Measurements from ENCODE around the gene UBAP1L.
A peak's percentile ranks its signal among the peaks of the same experiment; 100 is the strongest.
"Not testable (repeated sequence)": the region's sequence is repeated elsewhere in the genome, so short reads cannot be mapped to it uniquely, and the experiment has no call there.

The UBAP1L gene

DNA sequence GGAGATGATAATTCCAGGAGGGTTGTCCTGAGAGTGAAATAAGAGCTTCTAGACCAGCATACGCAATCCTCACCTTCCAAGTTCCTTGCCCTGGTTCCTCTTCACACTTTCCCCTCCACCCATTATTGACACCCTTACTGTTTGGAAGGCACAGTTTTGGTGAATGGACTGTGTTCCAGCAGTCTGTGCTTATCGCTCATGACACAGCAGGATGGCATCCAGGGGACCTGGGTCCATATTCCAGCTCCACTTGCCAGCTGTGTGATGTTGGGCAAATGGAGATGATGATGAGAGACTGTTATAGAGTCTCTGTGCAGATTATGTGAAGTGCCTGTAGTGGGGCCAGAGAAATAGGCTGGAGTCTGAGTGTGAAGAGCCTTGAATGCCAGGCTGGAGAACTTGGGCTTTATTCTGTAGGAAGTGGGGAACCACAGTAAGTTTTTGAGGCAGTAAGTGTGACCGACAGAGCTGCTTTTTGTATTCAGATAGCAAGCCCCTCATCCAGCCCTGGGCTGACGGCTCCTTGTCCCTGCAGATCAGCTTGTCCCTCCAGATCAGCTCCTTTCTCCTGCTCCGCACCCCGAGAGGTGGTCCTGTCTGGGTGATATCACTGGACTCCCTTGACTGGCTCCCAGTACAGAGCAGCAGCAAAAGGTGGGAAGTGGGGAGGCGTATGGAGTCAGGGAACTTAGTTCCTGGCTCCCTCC is 30.3 kb downstream of the UBAP1L start:
- DNase-seq (ENCODE audit: low spot score): no peak

DNA sequence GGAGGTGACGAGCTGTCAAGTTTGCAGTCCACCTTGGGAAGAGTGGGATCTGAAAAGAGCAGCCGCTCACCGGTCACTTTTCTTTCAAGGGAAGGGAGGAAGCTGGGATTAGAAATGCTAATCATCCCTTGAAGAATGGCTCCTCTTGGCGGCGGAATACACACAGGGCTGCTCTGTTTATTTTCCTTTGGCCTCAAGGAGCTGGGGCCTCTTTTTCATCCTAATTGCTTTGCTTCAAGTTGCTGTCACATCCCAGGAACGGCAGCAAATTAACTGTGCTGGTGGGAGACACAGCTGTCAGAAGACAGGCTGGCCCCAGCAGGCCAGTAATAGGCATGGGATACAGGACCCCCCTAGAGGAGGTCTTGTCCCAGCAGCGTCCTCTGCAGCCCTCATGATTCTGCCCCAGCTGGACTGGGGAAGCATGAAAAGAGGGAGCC is 31.7 kb downstream of the UBAP1L start:
- DNase-seq (ENCODE audit: low spot score): no peak

DNA sequence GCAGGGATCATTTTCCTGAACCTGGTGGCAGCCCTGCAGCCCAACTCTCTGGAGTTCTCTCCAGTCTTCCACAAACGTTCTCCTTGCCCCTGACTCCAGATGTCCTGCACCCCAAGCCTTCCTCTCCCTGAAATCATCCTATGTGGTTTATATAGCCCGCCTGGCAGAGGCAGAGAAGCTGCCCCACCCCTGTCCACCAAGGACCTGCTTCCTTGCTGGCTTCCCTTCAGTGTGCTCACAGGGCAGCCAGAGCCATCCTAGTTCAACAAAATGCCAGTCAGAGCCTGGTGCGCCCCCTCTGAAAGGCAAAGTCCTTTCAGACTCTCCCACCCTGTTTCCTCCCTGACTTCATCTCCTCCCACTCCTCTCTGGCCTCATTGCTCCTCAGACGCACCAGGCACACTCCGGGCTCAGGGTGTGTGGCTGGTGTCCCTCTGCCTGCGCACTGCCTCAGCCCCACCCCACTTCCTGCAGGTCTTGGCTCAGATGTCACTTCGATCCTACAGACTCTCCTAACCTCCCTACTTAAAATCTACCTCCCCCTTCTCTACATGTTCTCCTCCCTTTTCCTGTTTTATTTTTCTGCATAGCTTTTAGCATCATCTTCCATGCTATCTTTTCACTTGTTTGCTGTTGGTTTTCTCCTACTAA is 32.6 kb downstream of the UBAP1L start:
- no peak for DNase-seq (ENCODE audit: low spot score)

DNA sequence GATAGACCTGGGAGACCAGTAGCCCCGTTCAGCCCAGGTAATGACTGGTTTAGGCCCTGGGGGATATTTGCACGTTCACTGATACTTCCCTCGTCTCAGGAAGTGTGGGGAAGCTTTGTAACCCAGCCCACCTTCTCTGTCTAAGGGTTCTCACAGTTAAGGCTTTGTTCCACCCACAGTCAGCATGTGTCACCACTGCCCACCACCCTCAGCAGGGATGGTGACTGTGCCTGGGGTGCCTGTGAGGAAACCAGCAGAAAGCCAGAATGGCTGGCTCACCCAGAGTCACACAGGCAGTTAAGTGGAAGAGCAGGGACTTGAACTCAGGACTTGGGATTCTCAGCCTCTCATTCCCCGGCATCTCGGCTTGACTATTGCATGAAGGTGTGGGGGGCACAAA is 33.2 kb downstream of the UBAP1L start:
- no peak for DNase-seq (ENCODE audit: low spot score)

DNA sequence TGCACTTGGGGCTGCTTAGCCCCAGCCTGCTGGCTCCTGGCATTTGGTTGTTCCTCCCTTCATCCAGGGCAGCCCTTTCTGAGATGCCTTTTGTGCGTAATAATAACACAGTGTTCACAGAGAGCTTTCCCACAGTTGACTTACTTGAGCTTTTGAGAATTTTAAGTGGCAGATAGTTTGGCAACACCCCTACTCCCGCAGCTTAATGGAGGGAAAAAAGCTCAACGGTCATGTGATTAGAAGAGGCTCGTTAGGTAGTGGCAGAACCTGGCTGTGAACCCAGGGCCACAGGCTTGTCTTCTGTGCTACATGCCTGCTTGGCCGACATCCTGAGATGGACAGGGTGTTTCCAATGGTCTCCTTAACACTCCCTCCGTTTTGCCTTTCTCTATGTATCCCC is 33.7 kb downstream of the UBAP1L start:
- no peak for DNase-seq (ENCODE audit: low spot score)

DNA sequence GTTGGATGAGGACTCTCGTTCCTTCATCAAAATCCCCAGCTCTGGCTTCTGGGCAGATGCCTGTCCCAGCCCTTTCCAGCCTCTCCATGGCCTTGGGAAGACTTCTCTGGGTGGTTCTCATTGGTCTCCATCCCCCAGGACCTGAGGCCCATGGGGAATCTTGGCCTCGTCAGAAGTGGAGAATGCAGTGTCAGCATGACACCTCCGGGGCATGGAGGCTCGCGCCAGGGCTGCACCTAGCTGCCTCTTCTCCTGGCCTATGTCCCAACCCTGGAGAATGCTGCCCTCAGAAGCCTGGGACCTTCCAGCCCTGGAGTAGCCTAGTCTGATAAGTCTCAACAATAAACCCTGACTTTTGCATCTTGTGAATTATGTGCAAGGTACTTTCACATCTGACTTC is 35.4 kb downstream of the UBAP1L start:
- no peak for DNase-seq (ENCODE audit: low spot score)

DNA sequence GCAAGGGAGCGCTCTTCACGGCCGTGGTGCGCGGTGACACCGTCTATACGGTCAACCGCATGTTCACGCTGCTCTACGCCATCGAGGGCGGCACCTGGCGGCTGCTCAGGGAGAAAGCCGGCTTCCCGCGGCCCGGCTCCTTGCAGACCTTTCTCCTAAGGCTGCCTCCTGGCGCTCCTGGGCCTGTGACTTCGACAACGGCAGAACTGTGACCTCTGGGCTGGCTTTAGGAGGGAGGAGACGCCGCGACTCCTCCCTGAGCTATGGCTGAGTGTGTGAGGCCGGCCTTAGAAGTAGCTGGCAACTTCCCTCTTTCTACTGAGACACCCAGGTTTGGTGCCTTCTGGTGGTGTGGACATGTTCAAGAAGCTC is 37.0 kb downstream of the UBAP1L start:
- DNase-seq (ENCODE audit: low spot score): no peak

DNA sequence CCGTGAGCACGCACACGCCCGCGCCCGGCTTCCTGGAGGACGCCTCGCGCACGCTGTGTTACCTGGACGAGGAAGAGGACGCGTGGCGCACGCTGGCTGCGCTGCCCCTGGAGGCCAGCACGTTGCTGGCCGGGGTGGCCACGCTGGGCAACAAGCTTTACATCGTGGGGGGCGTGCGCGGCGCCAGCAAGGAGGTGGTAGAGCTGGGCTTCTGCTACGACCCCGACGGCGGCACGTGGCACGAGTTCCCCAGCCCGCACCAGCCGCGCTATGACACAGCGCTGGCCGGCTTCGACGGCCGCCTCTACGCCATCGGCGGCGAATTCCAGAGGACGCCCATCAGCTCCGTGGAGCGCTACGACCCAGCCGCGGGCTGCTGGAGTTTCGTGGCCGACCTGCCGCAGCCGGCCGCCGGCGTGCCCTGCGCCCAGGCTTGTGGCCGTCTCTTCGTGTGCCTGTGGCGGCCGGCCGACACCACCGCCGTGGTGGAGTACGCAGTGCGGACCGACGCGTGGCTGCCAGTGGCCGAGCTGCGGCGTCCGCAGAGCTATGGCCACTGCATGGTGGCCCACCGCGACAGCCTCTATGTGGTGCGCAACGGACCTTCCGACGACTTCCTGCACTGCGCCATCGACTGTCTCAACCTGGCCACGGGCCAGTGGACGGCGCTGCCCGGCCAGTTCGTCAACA is 37.6 kb downstream of the UBAP1L start:
- DNase-seq (ENCODE audit: low spot score): no peak

DNA sequence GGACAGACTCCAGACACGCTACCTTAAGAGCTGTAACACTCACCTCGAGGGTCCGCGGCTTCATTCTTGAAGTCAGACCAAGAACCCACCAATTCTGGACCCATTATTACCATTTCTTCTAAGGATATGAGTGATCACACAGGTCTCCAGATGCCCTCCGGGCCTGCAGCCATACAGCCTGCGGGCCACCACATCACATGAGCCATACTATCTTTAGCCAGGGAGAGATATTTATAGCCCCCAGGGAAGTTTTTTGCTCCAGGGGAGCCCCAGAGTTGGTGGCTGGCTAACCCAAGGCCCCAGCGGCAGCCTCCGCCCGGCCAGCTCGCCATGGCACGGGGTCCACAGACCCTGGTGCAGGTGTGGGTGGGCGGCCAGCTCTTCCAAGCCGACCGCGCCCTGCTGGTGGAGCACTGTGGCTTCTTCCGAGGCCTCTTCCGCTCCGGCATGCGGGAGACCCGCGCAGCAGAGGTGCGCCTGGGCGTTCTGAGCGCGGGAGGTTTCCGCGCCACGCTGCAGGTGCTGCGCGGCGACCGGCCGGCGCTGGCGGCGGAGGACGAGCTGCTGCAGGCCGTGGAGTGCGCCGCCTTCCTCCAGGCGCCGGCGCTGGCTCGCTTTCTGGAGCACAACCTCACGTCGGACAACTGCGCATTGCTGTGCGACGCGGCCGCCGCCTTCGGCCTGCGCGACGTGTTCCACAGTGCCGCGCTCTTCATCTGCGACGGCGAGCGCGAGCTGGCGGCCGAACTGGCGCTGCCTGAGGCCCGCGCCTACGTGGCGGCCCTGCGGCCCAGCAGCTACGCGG is 38.3 kb downstream of the UBAP1L start, which contains the start of gene KBTBD13:
Gene KBTBD13, plus strand, starts transcription at position 261 of the 805 bp plus-strand sequence. Its CDS starts 70 bp downstream, at position 331.
- no peak for DNase-seq (ENCODE audit: low spot score)

DNA sequence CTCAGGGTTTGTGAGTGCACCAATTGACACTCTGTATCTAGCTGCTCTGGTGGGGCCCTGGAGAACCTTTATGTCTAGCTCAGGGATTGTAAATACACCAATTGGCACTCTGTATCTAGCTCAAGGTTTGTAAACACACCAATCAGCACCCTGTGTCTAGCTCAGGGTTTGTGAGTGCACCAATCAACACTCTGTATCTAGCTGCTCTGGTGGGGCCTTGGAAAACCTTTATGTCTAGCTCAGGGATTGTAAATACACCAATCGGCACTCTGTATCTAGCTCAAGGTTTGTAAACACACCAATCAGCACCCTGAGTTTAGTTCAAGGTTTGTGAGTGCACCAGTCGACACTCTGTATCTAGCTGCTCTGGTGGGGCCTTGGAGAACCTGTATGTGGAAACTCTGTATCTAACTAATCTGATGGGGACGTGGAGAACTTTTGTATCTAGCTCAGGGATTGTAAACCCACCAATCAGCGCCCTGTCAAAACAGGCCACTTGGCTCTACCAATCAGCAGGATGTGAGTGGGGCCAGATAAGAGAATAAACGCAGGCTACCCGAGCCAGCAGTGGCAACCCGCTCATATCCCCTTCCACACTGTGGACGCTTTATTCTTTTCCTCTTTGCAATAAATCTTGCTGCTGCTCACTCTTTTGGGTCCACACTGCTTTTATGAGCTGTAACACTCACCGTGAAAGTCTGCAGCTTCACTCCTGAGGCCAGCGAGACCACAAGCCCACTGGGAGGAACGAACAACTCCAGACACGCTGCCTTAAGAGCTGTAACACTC is 39.2 kb downstream of the UBAP1L start:
- not testable (repeated sequence) for DNase-seq (ENCODE audit: low spot score)

DNA sequence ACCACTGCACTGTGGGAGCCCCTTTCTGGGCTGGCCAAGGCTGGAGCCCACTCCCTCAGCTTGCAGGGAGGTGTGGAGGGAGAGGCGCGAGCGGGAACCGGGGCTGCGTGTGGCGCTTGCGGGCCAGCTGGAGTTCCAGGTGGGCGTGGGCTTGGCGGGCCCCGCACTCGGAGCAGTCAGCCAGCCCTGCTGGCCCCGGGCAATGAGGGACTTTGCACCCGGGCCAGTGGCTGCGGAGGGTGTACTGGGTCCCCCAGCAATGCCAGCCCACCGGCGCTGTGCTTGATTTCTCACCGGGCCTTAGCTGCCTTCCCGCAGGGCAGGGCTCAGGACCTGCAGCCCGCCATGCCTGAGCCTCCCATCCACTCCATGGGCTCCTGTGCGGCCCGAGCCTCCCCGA is 40.1 kb downstream of the UBAP1L start:
- not testable (repeated sequence) for DNase-seq (ENCODE audit: low spot score)

DNA sequence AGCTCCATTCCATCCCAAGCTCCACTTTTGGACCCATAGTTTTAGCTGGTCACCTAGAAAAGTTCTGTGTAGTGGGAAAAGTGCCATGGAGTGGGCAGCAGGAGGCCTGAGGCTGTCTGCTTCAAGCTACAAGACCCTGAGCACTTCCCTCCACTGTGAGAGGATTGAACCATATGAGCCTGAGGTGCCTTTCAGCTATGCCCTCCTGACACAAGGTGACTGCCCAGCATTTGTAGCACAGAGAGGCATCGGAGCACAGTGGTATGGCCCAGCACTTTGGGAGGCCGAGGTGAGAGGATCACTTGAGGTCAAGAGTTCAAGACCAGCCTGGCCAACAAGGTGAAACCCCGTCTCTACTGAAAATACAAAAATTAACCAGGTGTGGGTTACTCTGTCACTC is 42.4 kb downstream of the UBAP1L start:
- no peak for DNase-seq (ENCODE audit: low spot score)

DNA sequence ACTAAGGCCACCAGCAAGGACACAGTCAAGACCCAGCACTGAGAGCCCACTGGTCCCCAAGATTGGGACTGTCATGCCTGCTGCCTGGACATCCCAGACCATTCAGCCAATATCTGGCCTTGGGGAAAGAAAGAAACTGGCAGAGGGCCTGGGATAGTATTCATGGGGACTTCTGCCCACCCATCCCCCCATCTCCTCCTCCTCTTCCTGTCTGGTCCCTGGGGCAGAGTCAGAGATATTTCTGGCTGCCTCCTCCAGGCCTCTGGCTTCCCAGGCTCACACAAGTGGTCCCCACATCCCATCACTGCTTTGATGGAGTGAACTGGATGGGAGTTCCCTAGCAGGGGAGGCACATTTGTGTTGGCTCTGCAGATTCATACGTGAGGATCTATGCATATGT is 43.0 kb downstream of the UBAP1L start:
- DNase-seq (ENCODE audit: low spot score): no peak

DNA sequence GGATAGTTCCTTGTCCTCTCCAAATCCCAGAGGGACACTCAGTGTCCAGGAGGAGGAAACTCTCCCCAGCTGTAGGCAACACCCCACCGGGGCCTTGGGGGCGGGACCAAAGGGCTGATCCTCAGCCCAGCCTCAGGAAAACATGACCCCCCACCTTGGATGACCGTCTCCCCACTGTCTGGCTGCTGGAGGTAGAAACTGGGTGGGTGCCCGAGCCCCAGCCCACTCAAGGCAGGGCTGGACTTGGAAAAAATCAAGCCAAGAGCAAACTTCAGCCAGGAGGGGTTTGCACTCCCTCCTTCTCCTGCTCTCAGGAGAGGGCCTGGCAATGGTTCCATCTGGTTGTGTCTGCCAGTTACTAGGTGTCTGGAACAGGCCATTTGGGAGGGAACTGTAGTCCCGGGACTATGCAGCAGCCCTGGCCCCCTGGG is 43.6 kb downstream of the UBAP1L start:
- DNase-seq (ENCODE audit: low spot score): no peak

DNA sequence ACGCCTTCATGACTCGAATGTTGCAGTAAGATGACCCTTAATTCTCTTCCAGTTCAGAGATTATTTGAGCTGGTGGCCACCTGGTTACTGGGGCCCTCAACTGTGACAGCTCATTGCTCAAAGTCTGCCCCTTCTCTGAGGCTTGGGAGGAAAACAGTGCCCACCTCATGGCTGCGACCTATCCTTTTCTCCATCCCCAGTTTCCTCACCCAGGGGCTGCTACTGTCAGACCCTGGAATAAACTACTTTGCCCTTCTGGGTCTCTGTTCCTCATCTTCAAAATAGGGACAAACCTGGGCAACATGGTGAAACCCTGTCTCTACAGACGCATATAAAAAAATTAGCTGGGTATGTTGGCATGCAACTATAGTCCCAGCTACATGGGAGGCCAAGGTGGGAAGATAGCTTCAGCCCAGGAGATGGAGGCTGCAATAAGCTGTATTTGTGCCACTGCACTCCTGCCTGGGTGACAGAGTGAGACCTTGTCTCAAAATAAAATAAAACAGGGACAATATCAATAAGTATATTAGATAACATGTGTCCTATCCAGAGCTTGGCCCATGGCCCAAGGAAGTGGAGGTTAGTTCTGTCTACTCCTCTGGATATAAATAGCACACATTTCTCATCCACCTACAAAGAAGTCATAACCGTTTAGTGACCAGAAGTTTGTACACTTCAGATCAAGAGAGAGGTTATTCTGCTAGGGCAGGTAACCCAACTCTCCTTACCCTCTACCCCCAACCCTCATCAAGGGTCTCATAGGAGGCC is 45.0 kb downstream of the UBAP1L start:
- DNase-seq (ENCODE audit: low spot score): no peak

DNA sequence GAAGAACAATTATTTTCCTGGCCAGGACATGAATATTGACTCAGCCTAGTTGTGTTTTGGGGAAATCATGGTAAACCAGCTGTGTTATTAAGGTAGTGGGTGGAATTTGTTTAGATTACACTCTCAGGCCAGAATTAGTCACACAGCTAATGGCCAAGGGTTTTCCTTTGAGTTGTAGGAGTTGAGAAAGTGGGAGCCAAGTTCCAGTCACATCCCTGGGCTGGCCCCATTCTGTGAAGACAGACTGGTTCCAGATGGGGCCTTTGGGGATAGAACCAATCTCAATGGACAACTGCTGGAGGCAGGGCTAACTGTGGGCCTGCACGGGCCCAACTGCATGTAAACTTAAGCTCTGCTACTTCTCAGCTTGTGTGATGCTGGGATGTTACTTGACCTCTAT is 45.8 kb downstream of the UBAP1L start:
- DNase-seq (ENCODE audit: low spot score): no peak

DNA sequence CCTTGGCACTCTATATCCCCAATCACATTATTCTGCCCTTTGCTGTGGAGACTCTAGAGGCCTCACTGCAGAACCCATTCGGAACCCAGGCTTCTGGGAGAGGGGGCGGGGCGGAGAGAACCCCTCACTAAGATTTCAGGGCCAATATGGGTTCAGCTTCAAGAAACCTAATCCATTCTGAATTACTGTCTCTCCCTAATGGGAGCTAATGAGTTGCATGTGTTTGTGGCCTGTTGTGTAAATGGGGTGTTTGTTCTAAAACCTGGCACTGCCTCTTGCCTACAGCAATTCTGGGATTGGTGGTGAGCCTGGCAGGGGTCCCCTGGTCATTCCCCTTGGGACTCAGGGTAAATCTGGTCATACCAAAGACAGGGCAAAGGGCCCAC is 46.6 kb downstream of the UBAP1L start:
- no peak for DNase-seq (ENCODE audit: low spot score)

DNA sequence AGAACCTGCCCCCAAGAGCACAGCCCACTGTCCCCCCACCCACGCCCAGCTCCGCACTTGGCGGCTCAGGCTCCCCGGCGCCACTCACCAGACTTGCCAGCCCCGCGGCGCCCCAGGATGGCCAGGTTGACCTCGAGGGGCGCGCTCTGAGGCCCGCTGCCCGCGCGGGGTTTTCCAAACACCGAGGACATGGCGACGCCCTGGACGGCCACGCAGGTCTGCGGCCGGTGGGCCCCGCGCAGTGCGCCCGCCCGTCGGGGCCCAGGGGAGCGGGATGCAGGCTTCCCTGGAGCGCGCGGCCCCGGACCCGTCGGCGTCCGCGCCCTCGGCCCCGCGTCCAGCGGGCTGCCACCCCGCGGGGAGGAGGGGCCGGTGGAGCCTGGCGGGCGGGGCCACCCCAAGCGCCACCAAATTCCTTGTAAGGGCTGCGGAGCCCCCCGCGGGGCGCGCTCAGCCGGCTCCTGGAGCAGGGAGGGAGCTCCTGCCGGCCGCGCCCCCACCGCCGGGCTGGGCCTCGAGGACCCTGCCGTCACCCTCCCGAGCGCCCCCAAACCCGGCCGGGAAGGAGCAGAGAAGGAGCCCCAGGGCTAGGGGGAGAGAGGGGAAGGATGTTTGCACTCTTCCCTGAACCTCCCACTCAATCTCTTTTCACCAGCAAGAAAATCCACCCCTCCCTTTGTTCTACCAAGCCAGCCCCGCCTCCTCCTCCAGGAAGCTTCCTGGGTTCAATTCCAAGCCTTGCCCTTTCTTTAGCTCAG is 47.2 kb downstream of the UBAP1L start, which contains the start of gene RASL12:
Gene RASL12, minus strand, starts transcription at position 347 of the 758 bp plus-strand sequence. Its CDS starts 156 bp downstream, at position 191.
- peak; percentile 79 for DNase-seq (ENCODE audit: low spot score)

DNA sequence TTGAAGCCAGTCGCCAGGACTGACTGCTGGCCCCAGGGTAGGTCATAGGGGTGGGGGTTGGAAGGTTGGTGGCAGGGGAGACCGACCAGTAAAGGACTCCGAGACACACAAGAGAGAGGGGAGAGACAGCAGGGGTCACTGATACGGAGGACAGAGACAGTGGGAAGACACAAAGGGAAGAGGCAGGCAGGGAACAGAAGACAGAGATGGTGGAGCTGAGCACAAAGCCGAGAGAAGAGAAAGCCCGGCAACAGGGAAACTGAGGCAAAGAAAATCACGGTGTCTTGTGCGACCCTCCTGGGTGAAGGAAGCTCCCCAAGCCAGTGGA is 47.7 kb downstream of the UBAP1L start:
- no peak for DNase-seq (ENCODE audit: low spot score)
